HL-60 (cell line): Measurements from ENCODE around the gene RERE.

Source experiments
- DNase-seq, 2 experiments: peaks; one replicate each; pipeline ENCODE4 v3.0.0-alpha.2; 2010 to 2020; ENCODE audit warnings: low read depth in 1 of 2, low spot score in 1 of 2
- H3K27ac ChIP-seq: fragments of 250-450 bp; sonication (Bioruptor Pico); replicated peaks from 2 replicates; pipeline ENCODE4 v1.5.1; 2020; ENCODE audit warnings: mild to moderate bottlenecking, moderate library complexity
- H3K27me3 ChIP-seq: fragments of 250-450 bp; sonication (Bioruptor Pico); 2 replicates; pipeline ENCODE4 v1.5.1; 2021; ENCODE audit warnings: mild to moderate bottlenecking, moderate library complexity; ENCODE audit not compliant: insufficient read depth, poor library complexity, severe bottlenecking
- H3K4me3 ChIP-seq: replicated peaks from 2 replicates; pipeline ENCODE4 v1.5.1; 2011; ENCODE audit warnings: mild to moderate bottlenecking, control low read depth, low read length; ENCODE audit not compliant: insufficient read depth
- GABPA ChIP-seq: IDR thresholded peaks from 2 replicates; pipeline ENCODE4 v1.6.1; 2012; ENCODE audit warnings: low read depth
- POLR2AphosphoS5 ChIP-seq: IDR thresholded peaks from 2 replicates; pipeline ENCODE4 v1.6.1; 2012; ENCODE audit warnings: low read depth
- SPI1 ChIP-seq: IDR thresholded peaks from 2 replicates; pipeline ENCODE4 v1.6.1; 2012; ENCODE audit warnings: low read depth, mild to moderate bottlenecking, borderline replicate concordance
- TF ChIP-seq, protein P1 (sequence below): IDR thresholded peaks from 2 replicates; pipeline ENCODE4 v1.6.1; 2012; ENCODE audit warnings: low read depth; ENCODE audit not compliant: insufficient replicate concordance
- TF ChIP-seq, protein P2 (sequence below): IDR thresholded peaks from one replicate; pipeline ENCODE4 v1.5.1; 2011; ENCODE audit warnings: low read length, control low read depth, inconsistent platforms; ENCODE audit not compliant: insufficient read depth

Gene RERE

DNA sequence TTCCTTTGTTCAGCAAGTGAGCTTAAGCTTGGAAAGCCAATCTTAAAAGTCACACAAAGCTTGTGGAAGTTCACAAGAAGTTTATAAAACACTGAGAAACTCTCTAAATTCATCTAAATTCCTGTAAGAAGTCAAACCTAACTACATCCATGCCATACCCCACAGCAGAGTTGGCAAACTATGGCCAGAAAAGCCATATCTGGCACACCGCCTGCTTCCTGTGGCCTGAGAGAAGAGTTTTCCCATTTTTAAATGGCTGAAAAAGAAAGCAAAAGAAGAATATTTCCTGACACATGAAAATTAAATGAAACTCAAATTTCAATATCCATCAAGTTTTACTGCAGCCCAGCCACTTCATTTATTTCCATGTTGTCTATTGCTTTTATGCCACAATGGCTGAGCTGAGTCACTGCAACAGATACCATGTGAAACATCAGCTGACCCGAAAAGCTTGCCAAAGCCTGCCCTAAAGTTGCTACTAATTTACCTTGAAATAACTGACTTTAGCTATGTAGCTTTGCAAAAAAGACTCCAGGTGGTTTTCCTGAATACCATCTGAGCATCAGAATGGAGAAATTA lies 262.4 kb downstream of the RERE start:
- no peak for TF ChIP-seq POLR2AphosphoS5
- TF ChIP-seq, protein P1, sequence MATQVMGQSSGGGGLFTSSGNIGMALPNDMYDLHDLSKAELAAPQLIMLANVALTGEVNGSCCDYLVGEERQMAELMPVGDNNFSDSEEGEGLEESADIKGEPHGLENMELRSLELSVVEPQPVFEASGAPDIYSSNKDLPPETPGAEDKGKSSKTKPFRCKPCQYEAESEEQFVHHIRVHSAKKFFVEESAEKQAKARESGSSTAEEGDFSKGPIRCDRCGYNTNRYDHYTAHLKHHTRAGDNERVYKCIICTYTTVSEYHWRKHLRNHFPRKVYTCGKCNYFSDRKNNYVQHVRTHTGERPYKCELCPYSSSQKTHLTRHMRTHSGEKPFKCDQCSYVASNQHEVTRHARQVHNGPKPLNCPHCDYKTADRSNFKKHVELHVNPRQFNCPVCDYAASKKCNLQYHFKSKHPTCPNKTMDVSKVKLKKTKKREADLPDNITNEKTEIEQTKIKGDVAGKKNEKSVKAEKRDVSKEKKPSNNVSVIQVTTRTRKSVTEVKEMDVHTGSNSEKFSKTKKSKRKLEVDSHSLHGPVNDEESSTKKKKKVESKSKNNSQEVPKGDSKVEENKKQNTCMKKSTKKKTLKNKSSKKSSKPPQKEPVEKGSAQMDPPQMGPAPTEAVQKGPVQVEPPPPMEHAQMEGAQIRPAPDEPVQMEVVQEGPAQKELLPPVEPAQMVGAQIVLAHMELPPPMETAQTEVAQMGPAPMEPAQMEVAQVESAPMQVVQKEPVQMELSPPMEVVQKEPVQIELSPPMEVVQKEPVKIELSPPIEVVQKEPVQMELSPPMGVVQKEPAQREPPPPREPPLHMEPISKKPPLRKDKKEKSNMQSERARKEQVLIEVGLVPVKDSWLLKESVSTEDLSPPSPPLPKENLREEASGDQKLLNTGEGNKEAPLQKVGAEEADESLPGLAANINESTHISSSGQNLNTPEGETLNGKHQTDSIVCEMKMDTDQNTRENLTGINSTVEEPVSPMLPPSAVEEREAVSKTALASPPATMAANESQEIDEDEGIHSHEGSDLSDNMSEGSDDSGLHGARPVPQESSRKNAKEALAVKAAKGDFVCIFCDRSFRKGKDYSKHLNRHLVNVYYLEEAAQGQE = no peak
- TF ChIP-seq SPI1 = no peak
- TF ChIP-seq GABPA = no peak
- TF ChIP-seq, protein P2, sequence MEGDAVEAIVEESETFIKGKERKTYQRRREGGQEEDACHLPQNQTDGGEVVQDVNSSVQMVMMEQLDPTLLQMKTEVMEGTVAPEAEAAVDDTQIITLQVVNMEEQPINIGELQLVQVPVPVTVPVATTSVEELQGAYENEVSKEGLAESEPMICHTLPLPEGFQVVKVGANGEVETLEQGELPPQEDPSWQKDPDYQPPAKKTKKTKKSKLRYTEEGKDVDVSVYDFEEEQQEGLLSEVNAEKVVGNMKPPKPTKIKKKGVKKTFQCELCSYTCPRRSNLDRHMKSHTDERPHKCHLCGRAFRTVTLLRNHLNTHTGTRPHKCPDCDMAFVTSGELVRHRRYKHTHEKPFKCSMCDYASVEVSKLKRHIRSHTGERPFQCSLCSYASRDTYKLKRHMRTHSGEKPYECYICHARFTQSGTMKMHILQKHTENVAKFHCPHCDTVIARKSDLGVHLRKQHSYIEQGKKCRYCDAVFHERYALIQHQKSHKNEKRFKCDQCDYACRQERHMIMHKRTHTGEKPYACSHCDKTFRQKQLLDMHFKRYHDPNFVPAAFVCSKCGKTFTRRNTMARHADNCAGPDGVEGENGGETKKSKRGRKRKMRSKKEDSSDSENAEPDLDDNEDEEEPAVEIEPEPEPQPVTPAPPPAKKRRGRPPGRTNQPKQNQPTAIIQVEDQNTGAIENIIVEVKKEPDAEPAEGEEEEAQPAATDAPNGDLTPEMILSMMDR = no peak
- DNase-seq = peak in 1 of 2 experiments; percentile 41
- no peak overlapping the region for H3K4me3 ChIP-seq
- H3K27me3 ChIP-seq = no peaks in the 10 kb centered on the region
- H3K27ac ChIP-seq = peak overlapping the region; percentile 35; the same call in 1 of the 2 replicates

DNA sequence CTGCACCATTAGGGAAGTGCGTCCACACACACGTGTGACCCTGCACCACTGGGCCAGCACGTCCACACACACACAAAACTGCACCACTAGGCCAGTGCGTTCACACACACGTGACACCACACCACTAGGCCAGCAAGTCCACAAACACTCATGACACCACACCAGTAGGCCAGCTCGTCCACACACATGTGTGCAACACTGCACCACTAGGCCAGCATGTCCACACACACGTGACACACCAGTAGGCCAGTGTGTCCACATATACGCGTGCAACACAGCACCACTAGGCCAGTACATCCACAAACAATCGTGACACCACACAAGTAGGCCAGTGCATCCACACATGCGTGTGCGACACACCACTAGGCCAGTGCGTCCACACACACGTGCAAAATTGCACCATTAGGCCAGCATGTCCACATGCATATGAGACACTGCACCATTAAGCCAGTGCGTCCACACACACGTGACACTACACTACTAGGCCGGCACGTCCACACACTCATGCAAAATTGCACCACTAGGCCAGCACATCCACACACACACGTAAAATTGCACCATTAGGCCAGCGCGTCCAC lies 264.5 kb downstream of the RERE start:
- TF ChIP-seq GABPA (no peak), POLR2AphosphoS5 (no peak), SPI1 (no peak)
- TF ChIP-seq, protein P1 = no peak
- TF ChIP-seq, protein P2 = no peak
- DNase-seq = no peak
- Histone ChIP-seq H3K27me3 (no peaks in the 10 kb centered on the region), H3K4me3 (no peak overlapping the region), H3K27ac (no peak overlapping the region)

DNA sequence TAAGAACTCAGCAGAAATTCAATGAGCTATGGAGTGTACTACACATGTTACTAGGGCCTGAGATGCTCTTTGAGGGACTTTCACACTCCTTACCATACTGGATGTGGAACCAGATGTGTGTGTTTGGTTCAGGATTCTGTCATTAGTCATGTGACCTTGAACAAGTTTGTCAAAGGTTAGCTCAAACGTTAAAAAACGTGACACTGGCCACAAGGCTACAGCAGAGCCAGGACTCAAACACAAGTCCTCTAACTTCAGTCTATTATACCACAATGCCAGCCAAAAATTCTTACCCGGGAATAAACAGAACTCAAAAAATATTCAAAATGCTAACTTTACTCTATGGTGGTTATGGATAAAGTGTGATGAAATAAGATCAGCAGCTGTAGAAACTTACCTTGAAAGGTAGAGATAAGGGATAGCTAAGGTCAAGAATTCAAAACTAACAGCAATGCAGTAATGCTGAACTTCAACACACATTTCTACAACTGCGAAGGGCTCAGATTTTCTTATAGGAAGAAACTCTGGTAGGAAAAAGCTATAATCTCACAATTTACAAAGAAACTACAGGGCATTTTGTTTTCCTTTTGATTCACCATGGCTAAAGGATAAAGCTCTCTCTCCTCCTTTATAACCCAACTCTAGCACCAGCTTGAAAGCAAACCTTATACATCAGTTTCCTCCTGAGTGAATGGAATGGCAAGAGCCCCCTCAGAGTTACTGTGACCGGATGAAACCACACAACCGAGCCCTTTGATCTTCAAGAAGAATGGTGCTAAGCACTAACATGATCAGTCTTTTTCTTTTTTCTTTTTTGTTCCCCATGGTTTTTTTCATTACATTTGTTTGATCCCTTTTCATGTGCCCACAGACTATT lies 265.6 kb downstream of the RERE start:
- no peak for DNase-seq
- TF ChIP-seq POLR2AphosphoS5 (no peak), GABPA (no peak), SPI1 (no peak)
- TF ChIP-seq, protein P1 = no peak
- TF ChIP-seq, protein P2 = no peak
- no peak overlapping the region for H3K4me3 ChIP-seq
- H3K27ac ChIP-seq = no peak overlapping the region
- H3K27me3 ChIP-seq = no peaks in the 10 kb centered on the region
